Measurements from ENCODE around the gene RGN. TPM values are rescaled to one million over a fixed set of nuclear protein-coding genes. Genes with fewer than 3 reads are reported as not detected.
"Not testable (repeated sequence)": the region's sequence is repeated elsewhere in the genome, so short reads cannot be mapped to it uniquely, and the experiment has no call there.

Gene RGN
- total RNA-seq, 2 donors from 2014 or later: 3.9 to 5.6 TPM

GRCh38 chrX:47129899-47130358 lies 51.7 kb downstream of the RGN start:
- H3K4me1 ChIP-seq (ENCODE audit: control insufficient read depth, insufficient read depth, low read length): no peaks in the 10 kb centered on the region
- H3K27me3 ChIP-seq (ENCODE audit: control insufficient read depth, insufficient read depth, low read length, poor library complexity, severe bottlenecking): no peaks in the 10 kb centered on the region
- H3K9me3 ChIP-seq (ENCODE audit: control insufficient read depth, low read length): no peaks in the 10 kb centered on the region
- no peaks in the 10 kb centered on the region for H3K4me1 Mint-ChIP-seq
- H3K36me3 ChIP-seq (ENCODE audit: control insufficient read depth, insufficient read depth, low read length): no peaks in the 10 kb centered on the region
- H3K9me3 Mint-ChIP-seq: peaks cover 55% of the 10 kb centered on the region
- H3K9ac ChIP-seq (ENCODE audit: extremely low read depth, low read length, poor library complexity, severe bottlenecking): no peak overlapping the region
- DNase-seq: no peak
- no peak overlapping the region for H3K27ac Mint-ChIP-seq
- WGBS, 2 experiments (ENCODE audit: insufficient coverage in 1 of 2, insufficient read length in 1 of 2): 56% methylated on average over 5 of the region's 11 CpGs; no CpG with 5 or more reads in 1 of the 2 experiments
- H3K4me3 Mint-ChIP-seq: peak overlapping the region; percentile 93
- H3K36me3 Mint-ChIP-seq (ENCODE audit: low read depth): no peaks in the 10 kb centered on the region
- TF ChIP-seq, protein P1, sequence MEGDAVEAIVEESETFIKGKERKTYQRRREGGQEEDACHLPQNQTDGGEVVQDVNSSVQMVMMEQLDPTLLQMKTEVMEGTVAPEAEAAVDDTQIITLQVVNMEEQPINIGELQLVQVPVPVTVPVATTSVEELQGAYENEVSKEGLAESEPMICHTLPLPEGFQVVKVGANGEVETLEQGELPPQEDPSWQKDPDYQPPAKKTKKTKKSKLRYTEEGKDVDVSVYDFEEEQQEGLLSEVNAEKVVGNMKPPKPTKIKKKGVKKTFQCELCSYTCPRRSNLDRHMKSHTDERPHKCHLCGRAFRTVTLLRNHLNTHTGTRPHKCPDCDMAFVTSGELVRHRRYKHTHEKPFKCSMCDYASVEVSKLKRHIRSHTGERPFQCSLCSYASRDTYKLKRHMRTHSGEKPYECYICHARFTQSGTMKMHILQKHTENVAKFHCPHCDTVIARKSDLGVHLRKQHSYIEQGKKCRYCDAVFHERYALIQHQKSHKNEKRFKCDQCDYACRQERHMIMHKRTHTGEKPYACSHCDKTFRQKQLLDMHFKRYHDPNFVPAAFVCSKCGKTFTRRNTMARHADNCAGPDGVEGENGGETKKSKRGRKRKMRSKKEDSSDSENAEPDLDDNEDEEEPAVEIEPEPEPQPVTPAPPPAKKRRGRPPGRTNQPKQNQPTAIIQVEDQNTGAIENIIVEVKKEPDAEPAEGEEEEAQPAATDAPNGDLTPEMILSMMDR (conservative IDR thresholded peaks at IDR 0.05): no peak
- H3K27me3 Mint-ChIP-seq (ENCODE audit: insufficient read depth): no peaks in the 10 kb centered on the region
- H3K27ac ChIP-seq (ENCODE audit: low read depth, low read length): no peak overlapping the region
- peak overlapping the region; percentile 89 for H3K4me3 ChIP-seq (ENCODE audit: low read length)

- no peak overlapping the region for H3K9ac ChIP-seq (ENCODE audit: extremely low read depth, low read length, poor library complexity, severe bottlenecking)
- H3K4me3 ChIP-seq (ENCODE audit: low read length): no peak overlapping the region
- no peaks in the 10 kb centered on the region for H3K27me3 ChIP-seq (ENCODE audit: control insufficient read depth, insufficient read depth, low read length, poor library complexity, severe bottlenecking)
- no peak overlapping the region for H3K27ac ChIP-seq (ENCODE audit: low read depth, low read length)
- Mint-ChIP-seq H3K27ac (no peak overlapping the region), H3K4me3 (no peak overlapping the region), H3K4me1 (no peaks in the 10 kb centered on the region), H3K27me3 (ENCODE audit: insufficient read depth) (no peaks in the 10 kb centered on the region), H3K36me3 (ENCODE audit: low read depth) (peaks cover 2% of the 10 kb centered on the region), H3K9me3 (peaks cover 41% of the 10 kb centered on the region)
- WGBS, 2 experiments (ENCODE audit: insufficient coverage in 1 of 2, insufficient read length in 1 of 2): 94% methylated on average over 2 of the region's 5 CpGs; no CpG with 5 or more reads in 1 of the 2 experiments
- no peaks in the 10 kb centered on the region for H3K4me1 ChIP-seq (ENCODE audit: control insufficient read depth, insufficient read depth, low read length)
- TF ChIP-seq, protein P1 (conservative IDR thresholded peaks at IDR 0.05): no peak
- DNase-seq: no peak
- no peaks in the 10 kb centered on the region for H3K36me3 ChIP-seq (ENCODE audit: control insufficient read depth, insufficient read depth, low read length)
- no peaks in the 10 kb centered on the region for H3K9me3 ChIP-seq (ENCODE audit: control insufficient read depth, low read length)
These were observed 55.2 kb downstream of the RGN start for GRCh38 chrX:47133493-47133892.

GRCh38 chrX:47135650-47136049 lies 57.4 kb downstream of the RGN start:
- H3K27me3 ChIP-seq (ENCODE audit: control insufficient read depth, insufficient read depth, low read length, poor library complexity, severe bottlenecking); H3K36me3 Mint-ChIP-seq (ENCODE audit: low read depth); H3K27ac ChIP-seq (ENCODE audit: low read depth, low read length); H3K4me3 Mint-ChIP-seq; H3K9me3 ChIP-seq (ENCODE audit: control insufficient read depth, low read length); DNase-seq; H3K4me1 ChIP-seq (ENCODE audit: control insufficient read depth, insufficient read depth, low read length); H3K9ac ChIP-seq (ENCODE audit: extremely low read depth, low read length, poor library complexity, severe bottlenecking); H3K27ac Mint-ChIP-seq; H3K36me3 ChIP-seq (ENCODE audit: control insufficient read depth, insufficient read depth, low read length); H3K4me3 ChIP-seq (ENCODE audit: low read length); H3K4me1 Mint-ChIP-seq; H3K27me3 Mint-ChIP-seq (ENCODE audit: insufficient read depth): not testable (repeated sequence)
- 100% methylated on average over 3 to 5 of the region's 5 CpGs for WGBS, 2 experiments (ENCODE audit: insufficient coverage in 1 of 2, insufficient read length in 1 of 2)
- H3K9me3 Mint-ChIP-seq: peaks cover 47% of the 10 kb centered on the region

- Histone ChIP-seq H3K4me1 (ENCODE audit: control insufficient read depth, insufficient read depth, low read length) (no peaks in the 10 kb centered on the region), H3K27ac (ENCODE audit: low read depth, low read length) (no peak overlapping the region), H3K27me3 (ENCODE audit: control insufficient read depth, insufficient read depth, low read length, poor library complexity, severe bottlenecking) (no peaks in the 10 kb centered on the region), H3K9me3 (ENCODE audit: control insufficient read depth, low read length) (no peaks in the 10 kb centered on the region), H3K36me3 (ENCODE audit: control insufficient read depth, insufficient read depth, low read length) (no peaks in the 10 kb centered on the region), H3K9ac (ENCODE audit: extremely low read depth, low read length, poor library complexity, severe bottlenecking) (no peak overlapping the region), H3K4me3 (ENCODE audit: low read length) (no peak overlapping the region)
- TF ChIP-seq, protein P1 (conservative IDR thresholded peaks at IDR 0.05): no peak
- H3K27ac Mint-ChIP-seq: no peak overlapping the region
- peaks cover 59% of the 10 kb centered on the region for H3K9me3 Mint-ChIP-seq
- H3K36me3 Mint-ChIP-seq (ENCODE audit: low read depth): peaks cover 22% of the 10 kb centered on the region
- WGBS, 2 experiments (ENCODE audit: insufficient coverage in 1 of 2, insufficient read length in 1 of 2): 86 to 97% methylated on average over 1 to 6 of the region's 6 CpGs
- no peaks in the 10 kb centered on the region for H3K27me3 Mint-ChIP-seq (ENCODE audit: insufficient read depth)
- H3K4me3 Mint-ChIP-seq: no peak overlapping the region
- no peak for DNase-seq
- H3K4me1 Mint-ChIP-seq: no peaks in the 10 kb centered on the region
These were observed 59.9 kb downstream of the RGN start for GRCh38 chrX:47138171-47138570.

Data from endodermal cell (in vitro differentiated cells).